A673 (cell line): ENCODE results near the gene IQCH. TPM values are rescaled to one million over a fixed set of nuclear protein-coding genes. Genes with fewer than 3 reads are reported as not detected.
A peak's percentile ranks its signal among the peaks of the same experiment; 100 is the strongest.

Experiments used
- Bru-seq: library from RNA; stranded (reverse); fragments of 400-500 nt; gene quantifications from one replicate; lab custom pipeline; 2021; lab: Mats Ljungman, UMichigan
- BruChase-seq, 2 experiments: library from RNA; stranded (reverse); fragments of 400-500 nt; gene quantifications; one replicate each; lab custom pipeline; 2021; lab: Mats Ljungman, UMichigan
- BruUV-seq: library from RNA; stranded (reverse); fragments of 400-500 nt; replicated peaks from 2 replicates; lab custom pipeline; 2021; lab: Mats Ljungman, UMichigan
- CTCF ChIA-PET: fragments of 300-600 bp; sonication (Branson Sonifier 250); formaldehyde crosslinking; loops from one replicate; lab custom pipeline; 2022; ENCODE audit warnings: antibody characterized with exemption; lab: Charles Lee
- POLR2A ChIA-PET: fragments of 300-600 bp; sonication (Branson Sonifier 250); formaldehyde crosslinking; loops from one replicate; lab custom pipeline; 2022; ENCODE audit warnings: antibody characterized with exemption; ENCODE audit not compliant: low non-redundant PET; lab: Charles Lee
- DNase-seq: peaks from one replicate; pipeline ENCODE4 v3.0.0-alpha.2; 2015; ENCODE audit warnings: low spot score
- H3K27ac ChIP-seq: fragments of 200-600 bp; sonication (generic); 2 replicates; pipeline ENCODE4 v1.5.1; 2016; ENCODE audit warnings: mixed run types, low read depth, mild to moderate bottlenecking, mixed read lengths, antibody characterized with exemption, low read length; ENCODE audit not compliant: poor library complexity, severe bottlenecking
- H3K27me3 ChIP-seq: fragments of 200-600 bp; sonication (generic); replicated peaks from 2 replicates; pipeline ENCODE4 v1.6.1; 2017; ENCODE audit warnings: mixed run types, low read depth, mild to moderate bottlenecking, mixed read lengths, antibody characterized with exemption, low read length; ENCODE audit not compliant: insufficient read depth, poor library complexity
- H3K36me3 ChIP-seq: fragments of 200-600 bp; sonication (generic); 2 replicates; pipeline ENCODE4 v1.6.1; 2016; ENCODE audit warnings: mixed run types, mild to moderate bottlenecking, mixed read lengths, antibody characterized with exemption, low read length; ENCODE audit not compliant: insufficient read depth, poor library complexity, severe bottlenecking
- H3K4me1 ChIP-seq: fragments of 200-600 bp; sonication (generic); 2 replicates; pipeline ENCODE4 v1.6.1; 2017; ENCODE audit warnings: mixed run types, mild to moderate bottlenecking, mixed read lengths, antibody characterized with exemption, low read length; ENCODE audit not compliant: insufficient read depth, poor library complexity, severe bottlenecking
- H3K4me3 ChIP-seq: fragments of 200-600 bp; sonication (generic); 2 replicates; pipeline ENCODE4 v1.5.1; 2016; ENCODE audit warnings: low read depth, mixed run types, mild to moderate bottlenecking, mixed read lengths, low read length; ENCODE audit not compliant: poor library complexity, severe bottlenecking
- H3K9me3 ChIP-seq: fragments of 200-600 bp; sonication (generic); 2 replicates; pipeline ENCODE4 v1.6.1; 2016; ENCODE audit warnings: mixed run types, low read depth, mild to moderate bottlenecking, mixed read lengths, antibody characterized with exemption, low read length; ENCODE audit not compliant: poor library complexity, severe bottlenecking
- EZH2 ChIP-seq: fragments of 200-600 bp; sonication (generic); IDR thresholded peaks from 2 replicates; pipeline ENCODE4 v1.6.1; 2017; ENCODE audit warnings: borderline replicate concordance, low read depth, mild to moderate bottlenecking, mixed read lengths, antibody characterized with exemption, low read length; ENCODE audit not compliant: poor library complexity, severe bottlenecking
- intact Hi-C: fragments of 100-400 bp; cut with micrococcal nuclease; formaldehyde crosslinking; loops from one replicate; pipeline ENCODE4 v1.10.0; 2022; ENCODE audit not compliant: unreplicated experiment
- long read RNA-seq: library from polyadenylated mRNA; stranded (forward); transcript quantifications from one replicate; pipeline ENCODE4 v2.0.0, GENCODE V29; 2022
- total RNA-seq: library from RNA; stranded (reverse); gene quantifications from 2 replicates; pipeline ENCODE4 v1.2.3, GENCODE V29; 2021
- TF ChIP-seq, protein P1 (sequence below): fragments of 300-800, 200-600 bp; sonication (generic); conservative IDR thresholded peaks from 2 replicates; pipeline ENCODE4 v1.5.1; 2017; ENCODE audit warnings: low read depth, mild to moderate bottlenecking, antibody characterized with exemption, low read length, moderate library complexity, mixed read lengths

IQCH gene
- total RNA-seq (1.7 and 2.5 TPM in 2 replicates), Bru-seq, nascent RNA (percentile 36 among the genes with signal in this experiment), BruChase-seq, experiment 1, labeled RNA remaining after a 2-hour chase (percentile 32 among the genes with signal in this experiment), BruChase-seq, experiment 2, labeled RNA remaining after a 6-hour chase (percentile 30 among the genes with signal in this experiment)
- long read RNA-seq, partial matches to known transcripts = 3 of 14 reads
- long read RNA-seq, other reads (novel, unspliced or antisense) = 9 of 14 reads

DNA sequence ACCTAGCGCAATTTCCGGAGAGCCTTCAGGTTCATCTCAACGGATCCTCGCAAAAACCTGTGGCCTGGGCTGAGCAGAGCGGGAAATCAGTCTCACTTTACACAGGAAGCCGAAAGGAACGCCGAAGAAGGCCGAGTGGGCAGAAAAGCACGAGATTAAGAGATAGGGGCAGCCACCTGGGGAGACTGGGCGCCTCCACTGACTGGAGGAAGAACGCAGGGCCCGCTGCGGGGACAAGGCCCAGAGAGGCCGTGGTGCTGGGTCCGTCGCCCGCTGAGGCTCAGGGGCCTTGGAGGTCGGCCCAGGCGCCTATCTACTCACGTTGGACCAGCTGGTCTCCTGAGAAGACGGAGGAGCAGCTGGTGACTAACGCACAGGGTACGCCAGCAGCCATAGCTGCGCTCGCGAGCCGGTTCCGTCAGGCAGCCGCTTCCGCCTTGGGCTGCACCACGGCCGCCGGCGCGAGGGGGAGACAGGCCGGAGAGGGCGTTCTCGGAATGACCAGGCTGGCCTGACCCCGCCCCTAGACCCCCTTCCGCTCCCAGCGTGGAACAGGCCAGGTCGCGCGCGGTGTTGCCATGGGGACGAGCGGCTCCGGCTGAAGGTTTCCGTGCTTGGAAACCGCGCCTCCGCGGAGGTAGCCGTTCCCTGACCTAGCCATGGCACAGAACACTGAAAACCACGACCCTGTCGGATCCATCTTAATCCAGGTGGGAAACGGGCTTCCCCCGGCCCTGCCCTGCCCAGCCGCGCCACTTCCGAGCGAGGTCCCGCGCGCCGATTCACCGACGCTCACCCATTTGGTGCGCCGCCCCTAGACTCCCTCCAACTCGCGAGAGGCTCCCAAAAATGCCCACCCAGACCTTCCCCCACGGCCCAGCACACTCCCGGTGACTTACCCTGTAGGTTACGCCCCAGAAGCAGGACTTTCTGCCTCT is at the start of gene IQCH, which contains the start of gene AAGAB:
Gene IQCH (plus strand): TSS at position 549 of the 938 bp plus-strand sequence. CDS start 111 bp downstream, at position 660.
Gene AAGAB (minus strand): TSS at position 424 of the 938 bp plus-strand sequence. CDS start 30 bp downstream, at position 394.
- BruUV-seq = no TSS peak
- TF ChIP-seq EZH2 = no peak
- H3K9me3 ChIP-seq = no peaks in the 10 kb centered on the region
- CTCF ChIA-PET = no interaction called here
- H3K36me3 ChIP-seq = no peaks in the 10 kb centered on the region
- H3K27me3 ChIP-seq = no peaks in the 10 kb centered on the region
- POLR2A ChIA-PET = interaction anchor here (0.5 kb wide), 1 partner anchor 14 kb away, joined by 10 read pairs; no protein-coding TSS in a partner anchor
- no peaks in the 10 kb centered on the region for H3K4me1 ChIP-seq
- peak; percentile 97 for DNase-seq
- peak within 1 kb of the TSS; percentile 75 for H3K27ac ChIP-seq
- intact Hi-C loops = no loop called here
- peak within 1 kb of the TSS; percentile 76 for H3K4me3 ChIP-seq

DNA sequence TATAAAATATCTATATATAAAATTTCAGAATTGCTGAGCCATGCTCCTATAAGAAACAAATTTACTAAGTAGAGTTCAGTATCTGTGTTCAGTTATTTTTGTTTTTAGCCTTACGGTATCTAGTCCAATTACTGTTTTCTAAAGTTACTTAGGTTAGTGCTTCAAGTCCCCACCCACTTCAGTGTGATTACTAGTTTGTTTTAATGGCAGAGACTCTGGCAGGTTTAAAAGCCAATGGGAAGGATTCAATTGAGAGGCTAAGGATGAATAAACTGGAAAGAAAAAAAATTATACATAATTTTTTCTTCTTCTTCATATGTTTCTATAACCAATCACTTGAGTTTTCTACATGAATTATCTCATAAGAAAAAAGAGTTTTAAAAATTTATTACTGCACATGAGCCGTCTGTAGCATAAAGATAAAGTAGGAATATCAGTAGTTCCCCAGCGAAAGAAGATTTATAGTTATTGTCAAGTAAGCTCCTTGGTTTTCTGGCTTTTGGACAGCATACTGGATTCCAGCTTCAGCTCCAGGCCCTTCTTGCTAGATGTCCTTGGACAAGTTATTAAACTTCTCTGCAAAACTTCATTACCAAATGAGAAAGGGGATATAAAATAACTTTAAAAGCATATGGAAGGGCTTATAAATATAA is 46.9 kb upstream of the IQCH start:
- H3K36me3 ChIP-seq = peaks cover 9% of the 10 kb centered on the region

DNA sequence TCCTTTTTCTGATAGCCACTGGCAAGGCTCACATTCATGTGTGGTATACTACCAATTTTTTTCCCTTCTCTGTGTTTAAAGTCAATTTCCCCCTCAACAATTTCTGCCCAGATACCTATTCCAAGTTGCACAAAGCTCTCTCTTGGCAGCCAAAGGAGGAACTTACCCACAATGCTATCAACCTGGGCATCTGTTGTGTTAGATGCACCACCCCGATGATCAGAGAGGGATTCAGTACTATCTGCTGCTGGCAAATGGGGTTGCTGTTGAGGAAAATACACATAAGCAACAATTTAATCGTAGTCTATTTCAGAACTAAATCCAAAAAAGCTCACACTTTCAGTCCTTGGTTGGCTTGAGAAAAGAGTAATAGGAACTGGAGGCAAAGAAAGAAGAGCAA is 46.2 kb upstream of the IQCH start:
- Histone ChIP-seq H3K4me1 (no peaks in the 10 kb centered on the region), H3K4me3 (no peak overlapping the region), H3K27ac (no peak overlapping the region), H3K27me3 (no peaks in the 10 kb centered on the region), H3K36me3 (peaks cover 9% of the 10 kb centered on the region), H3K9me3 (no peaks in the 10 kb centered on the region)
- intact Hi-C loops = no loop called here
- DNase-seq = no peak
- BruUV-seq = no TSS peak
- TF ChIP-seq EZH2 = no peak
- TF ChIP-seq, protein P1, sequence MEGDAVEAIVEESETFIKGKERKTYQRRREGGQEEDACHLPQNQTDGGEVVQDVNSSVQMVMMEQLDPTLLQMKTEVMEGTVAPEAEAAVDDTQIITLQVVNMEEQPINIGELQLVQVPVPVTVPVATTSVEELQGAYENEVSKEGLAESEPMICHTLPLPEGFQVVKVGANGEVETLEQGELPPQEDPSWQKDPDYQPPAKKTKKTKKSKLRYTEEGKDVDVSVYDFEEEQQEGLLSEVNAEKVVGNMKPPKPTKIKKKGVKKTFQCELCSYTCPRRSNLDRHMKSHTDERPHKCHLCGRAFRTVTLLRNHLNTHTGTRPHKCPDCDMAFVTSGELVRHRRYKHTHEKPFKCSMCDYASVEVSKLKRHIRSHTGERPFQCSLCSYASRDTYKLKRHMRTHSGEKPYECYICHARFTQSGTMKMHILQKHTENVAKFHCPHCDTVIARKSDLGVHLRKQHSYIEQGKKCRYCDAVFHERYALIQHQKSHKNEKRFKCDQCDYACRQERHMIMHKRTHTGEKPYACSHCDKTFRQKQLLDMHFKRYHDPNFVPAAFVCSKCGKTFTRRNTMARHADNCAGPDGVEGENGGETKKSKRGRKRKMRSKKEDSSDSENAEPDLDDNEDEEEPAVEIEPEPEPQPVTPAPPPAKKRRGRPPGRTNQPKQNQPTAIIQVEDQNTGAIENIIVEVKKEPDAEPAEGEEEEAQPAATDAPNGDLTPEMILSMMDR = no peak
- ChIA-PET CTCF (no interaction called here), POLR2A (no interaction called here)

More for the DNA sequence above, 46.9 kb upstream of the IQCH start:
- CTCF ChIA-PET = no interaction called here
- DNase-seq = no peak
- POLR2A ChIA-PET = no interaction called here
- Histone ChIP-seq H3K27me3 (no peaks in the 10 kb centered on the region), H3K27ac (no peak overlapping the region), H3K4me3 (no peak overlapping the region), H3K9me3 (no peaks in the 10 kb centered on the region), H3K4me1 (no peaks in the 10 kb centered on the region)
- intact Hi-C loops = no loop called here
- TF ChIP-seq, protein P1 = no peak
- no peak for TF ChIP-seq EZH2
- no TSS peak for BruUV-seq
